ENCODE measurements around the gene CAMK1D.

DNA sequence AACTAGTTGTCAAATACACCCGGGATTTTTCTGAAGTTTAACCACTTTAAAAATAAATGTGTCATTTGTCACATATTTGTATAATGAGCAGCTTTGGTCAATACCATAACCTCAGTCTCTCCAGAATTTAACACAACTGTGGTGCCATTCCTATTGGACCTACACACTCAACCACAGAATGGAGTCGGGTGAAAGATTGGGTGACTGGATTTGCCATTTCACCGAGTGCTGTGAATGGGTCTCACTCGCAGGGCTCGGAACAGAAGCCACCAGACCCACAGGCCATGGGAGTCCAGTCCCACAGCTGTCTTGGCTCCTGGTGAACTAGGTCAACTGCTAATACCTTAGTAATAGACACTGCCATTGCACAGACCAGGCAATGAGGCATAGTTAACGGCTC, 353.8 kb downstream of the CAMK1D start:
- TF ChIP-seq CTCF (IDR thresholded peaks at IDR 0.05; ENCODE audit: borderline replicate concordance, extremely low read depth, low read length, poor library complexity, severe bottlenecking) (no peak), EZH2 (IDR thresholded peaks at IDR 0.05; ENCODE audit: borderline replicate concordance, low read depth, low read length, severe bottlenecking) (no peak)

Data from DND-41 (cell line).